ENCODE data around the gene AHCTF1.

Gene AHCTF1

DNA sequence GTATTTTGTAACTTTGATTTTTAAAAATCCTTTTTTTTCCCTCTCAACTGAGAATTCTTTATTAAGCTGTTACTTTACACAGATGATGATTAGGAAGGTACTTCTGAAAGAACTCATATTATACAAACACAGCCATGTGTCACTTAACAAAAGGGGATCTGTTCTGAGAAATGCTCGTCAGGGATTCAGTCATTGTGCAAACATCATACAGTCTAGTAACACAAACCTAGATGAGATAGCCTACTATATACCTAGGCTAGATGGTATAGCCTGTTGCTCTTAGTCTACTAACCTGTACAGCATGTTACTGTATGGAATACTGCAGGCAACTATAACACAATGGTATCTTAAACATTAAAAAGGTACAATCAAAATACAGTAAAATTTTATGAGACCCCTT lies 24.9 kb downstream of the AHCTF1 start:
- no peak overlapping the region for H3K18ac ChIP-seq (ENCODE audit: low read length)
- no peak overlapping the region for H4K8ac ChIP-seq (ENCODE audit: low read depth, low read length)
- no peaks in the 10 kb centered on the region for H3K27me3 ChIP-seq (ENCODE audit: insufficient read depth, low read length)
- H3K4ac ChIP-seq (ENCODE audit: low read depth, low read length): no peak overlapping the region
- no peak overlapping the region for H3K23ac ChIP-seq (ENCODE audit: low read length)
- no peak for DNase-seq
- H2AK5ac ChIP-seq (ENCODE audit: low read length): no peak overlapping the region
- no peak overlapping the region for H3K4me2 ChIP-seq (ENCODE audit: low read length)
- no peak overlapping the region for H3K4me3 ChIP-seq (ENCODE audit: low read depth, low read length)
- WGBS (ENCODE audit: extremely low coverage, insufficient coverage, insufficient read length): no CpG with 5 or more reads among the region's 1 CpG
- H3K79me1 ChIP-seq (ENCODE audit: low read length): no peaks in the 10 kb centered on the region
- no peaks in the 10 kb centered on the region for H3K9me3 ChIP-seq (ENCODE audit: insufficient read depth, low read depth, low read length)
- H3K14ac ChIP-seq (ENCODE audit: low read length): no peak overlapping the region
- H3K4me1 ChIP-seq (ENCODE audit: control insufficient read depth in 1 of 2, insufficient read depth in 2 of 2, low read length in 2 of 2): no peaks in the 10 kb centered on the region
- no peak overlapping the region for H2BK5ac ChIP-seq (ENCODE audit: low read depth, low read length, poor library complexity)
- no peak overlapping the region for H3K9ac ChIP-seq (ENCODE audit: low read length)
- no peaks in the 10 kb centered on the region for H3K79me2 ChIP-seq (ENCODE audit: control insufficient read depth, insufficient read depth, low read length, poor library complexity)
- H4K12ac ChIP-seq (ENCODE audit: low read depth, low read length): no peak overlapping the region
- H2AFZ ChIP-seq (ENCODE audit: insufficient read depth, low read length, poor library complexity): no peak overlapping the region
- H3K36me3 ChIP-seq (ENCODE audit: control insufficient read depth in 1 of 2, insufficient read depth in 2 of 2, low read length in 2 of 2): peaks cover 12 to 28% of the 10 kb centered on the region in 2 experiments
- no peak overlapping the region for H2BK12ac ChIP-seq (ENCODE audit: low read length)
- no peak overlapping the region for H4K91ac ChIP-seq (ENCODE audit: low read depth, low read length)
- H3K27ac ChIP-seq (ENCODE audit: low read depth, low read length): no peak overlapping the region
- no peak overlapping the region for H2BK120ac ChIP-seq (ENCODE audit: insufficient read depth, low read length, poor library complexity)

DNA sequence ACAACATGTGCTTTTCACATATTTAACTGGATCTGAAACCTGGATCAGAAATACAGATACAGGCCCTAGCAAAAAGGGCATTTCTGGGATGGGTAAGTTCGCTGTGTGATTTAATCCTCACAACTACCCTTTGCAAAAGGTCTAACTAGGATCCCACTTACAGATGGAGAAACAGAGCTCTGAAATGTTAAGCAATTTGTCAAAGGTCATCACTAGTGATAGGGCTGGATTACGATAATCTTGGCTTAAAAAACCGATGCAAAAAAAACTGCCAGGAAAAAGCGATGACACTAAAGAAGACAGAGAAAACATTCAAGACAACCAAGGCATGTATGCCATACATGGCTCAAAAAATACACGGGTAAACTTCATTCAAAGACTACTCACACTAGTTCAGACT lies 29.9 kb downstream of the AHCTF1 start:
- no peak overlapping the region for H2BK5ac ChIP-seq (ENCODE audit: low read depth, low read length, poor library complexity)

DNA sequence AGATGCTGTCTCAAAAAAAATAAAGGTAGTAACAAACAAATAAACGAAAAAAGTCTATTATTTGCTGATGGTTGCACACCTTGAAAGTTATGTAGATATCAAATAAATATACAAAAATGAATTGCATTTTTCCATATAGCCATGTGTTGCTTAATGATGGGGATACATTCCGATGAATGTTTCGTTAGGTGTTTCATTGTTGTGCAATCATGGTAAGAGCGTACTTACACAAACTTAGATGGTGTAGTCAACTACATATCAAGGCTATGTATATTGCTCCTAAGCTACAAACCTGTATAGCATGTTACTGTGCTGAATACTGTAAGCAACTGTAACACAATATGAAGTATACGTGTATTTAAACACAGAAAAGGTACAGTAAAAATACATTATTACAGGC lies 34.4 kb downstream of the AHCTF1 start:
- DNase-seq: peak in 1 of 2 donors; percentile 24
- H3K79me2 ChIP-seq (ENCODE audit: control insufficient read depth, insufficient read depth, low read length, poor library complexity): no peaks in the 10 kb centered on the region
- H3K4me3 ChIP-seq (ENCODE audit: low read depth, low read length): no peak overlapping the region
- H3K4me1 ChIP-seq (ENCODE audit: control insufficient read depth in 1 of 2, insufficient read depth in 2 of 2, low read length in 2 of 2): peaks cover 0 to 3% of the 10 kb centered on the region in 2 experiments
- H3K9me3 ChIP-seq (ENCODE audit: insufficient read depth, low read depth, low read length): no peaks in the 10 kb centered on the region
- no peak overlapping the region for H3K4me2 ChIP-seq (ENCODE audit: low read length)
- no peak overlapping the region for H3K23ac ChIP-seq (ENCODE audit: low read length)
- H2AFZ ChIP-seq (ENCODE audit: insufficient read depth, low read length, poor library complexity): no peak overlapping the region
- H3K4ac ChIP-seq (ENCODE audit: low read depth, low read length): no peak overlapping the region
- H3K36me3 ChIP-seq (ENCODE audit: control insufficient read depth in 1 of 2, insufficient read depth in 2 of 2, low read length in 2 of 2): peaks cover 31% of the 10 kb centered on the region in 2 experiments
- no peak overlapping the region for H3K9ac ChIP-seq (ENCODE audit: low read length)
- no peak overlapping the region for H2BK5ac ChIP-seq (ENCODE audit: low read depth, low read length, poor library complexity)
- H3K27me3 ChIP-seq (ENCODE audit: insufficient read depth, low read length): no peaks in the 10 kb centered on the region
- H2BK12ac ChIP-seq (ENCODE audit: low read length): no peak overlapping the region
- H3K18ac ChIP-seq (ENCODE audit: low read length): no peak overlapping the region
- H4K12ac ChIP-seq (ENCODE audit: low read depth, low read length): no peak overlapping the region
- WGBS (ENCODE audit: extremely low coverage, insufficient coverage, insufficient read length): no CpG with 5 or more reads among the region's 5 CpGs
- H4K91ac ChIP-seq (ENCODE audit: low read depth, low read length): no peak overlapping the region
- no peak overlapping the region for H2AK5ac ChIP-seq (ENCODE audit: low read length)
- no peak overlapping the region for H2BK120ac ChIP-seq (ENCODE audit: insufficient read depth, low read length, poor library complexity)
- H4K8ac ChIP-seq (ENCODE audit: low read depth, low read length): no peak overlapping the region
- H3K27ac ChIP-seq (ENCODE audit: low read depth, low read length): no peak overlapping the region
- H3K14ac ChIP-seq (ENCODE audit: low read length): no peak overlapping the region
- no peaks in the 10 kb centered on the region for H3K79me1 ChIP-seq (ENCODE audit: low read length)

More for the DNA sequence above, 29.9 kb downstream of the AHCTF1 start:
- Histone ChIP-seq H2AFZ (ENCODE audit: insufficient read depth, low read length, poor library complexity) (no peak overlapping the region), H2BK12ac (ENCODE audit: low read length) (no peak overlapping the region), H4K8ac (ENCODE audit: low read depth, low read length) (no peak overlapping the region), H4K91ac (ENCODE audit: low read depth, low read length) (no peak overlapping the region), H3K36me3 (ENCODE audit: control insufficient read depth in 1 of 2, insufficient read depth in 2 of 2, low read length in 2 of 2) (peaks cover 28 to 46% of the 10 kb centered on the region in 2 experiments), H2AK5ac (ENCODE audit: low read length) (no peak overlapping the region), H3K4me3 (ENCODE audit: low read depth, low read length) (no peak overlapping the region), H2BK120ac (ENCODE audit: insufficient read depth, low read length, poor library complexity) (no peak overlapping the region), H3K23ac (ENCODE audit: low read length) (no peak overlapping the region), H4K12ac (ENCODE audit: low read depth, low read length) (no peak overlapping the region), H3K27me3 (ENCODE audit: insufficient read depth, low read length) (no peaks in the 10 kb centered on the region), H3K4ac (ENCODE audit: low read depth, low read length) (no peak overlapping the region), H3K9me3 (ENCODE audit: insufficient read depth, low read depth, low read length) (no peaks in the 10 kb centered on the region), H3K79me1 (ENCODE audit: low read length) (no peaks in the 10 kb centered on the region), H3K27ac (ENCODE audit: low read depth, low read length) (no peak overlapping the region), H3K14ac (ENCODE audit: low read length) (no peak overlapping the region), H3K79me2 (ENCODE audit: control insufficient read depth, insufficient read depth, low read length, poor library complexity) (no peaks in the 10 kb centered on the region), H3K9ac (ENCODE audit: low read length) (no peak overlapping the region), H3K4me2 (ENCODE audit: low read length) (no peak overlapping the region), H3K18ac (ENCODE audit: low read length) (no peak overlapping the region), H3K4me1 (ENCODE audit: control insufficient read depth in 1 of 2, insufficient read depth in 2 of 2, low read length in 2 of 2) (peaks cover 0 to 3% of the 10 kb centered on the region in 2 experiments)
- no CpG with 5 or more reads among the region's 5 CpGs for WGBS (ENCODE audit: extremely low coverage, insufficient coverage, insufficient read length)
- DNase-seq: no peak

DNA sequence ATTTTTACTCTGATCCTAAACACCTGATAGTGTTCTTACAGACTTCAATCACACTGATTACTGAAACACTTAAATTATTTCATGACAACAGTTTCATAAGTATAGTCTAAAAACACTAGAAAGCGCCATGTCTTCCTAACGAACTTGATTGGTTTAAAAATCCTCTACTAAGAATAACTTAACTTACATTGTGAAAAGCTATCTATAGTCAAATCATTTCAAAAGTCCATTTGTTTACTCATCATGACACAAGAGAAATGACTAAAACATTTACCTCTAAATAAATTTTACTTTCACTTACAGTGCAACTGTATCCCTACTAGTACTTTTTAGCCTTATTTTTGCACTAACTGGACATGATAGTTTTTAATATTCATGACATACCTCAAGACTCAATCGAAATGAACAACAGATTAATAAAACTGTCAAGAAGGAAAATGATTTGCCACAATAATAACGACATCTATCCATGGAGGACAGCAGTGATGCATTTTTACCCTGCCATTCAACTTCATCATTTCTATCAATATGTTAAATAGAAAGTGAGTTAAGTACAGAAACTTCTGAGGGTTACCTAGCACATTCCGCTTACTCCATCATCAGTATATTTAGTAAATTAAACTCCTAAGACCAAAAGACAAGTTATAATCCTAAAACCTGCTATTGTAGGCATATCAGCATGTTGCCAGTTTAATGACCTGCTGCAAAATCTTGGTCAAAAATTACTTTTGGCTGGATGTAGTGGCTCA lies 38.4 kb downstream of the AHCTF1 start:
- Histone ChIP-seq H2AFZ (ENCODE audit: insufficient read depth, low read length, poor library complexity) (no peak overlapping the region), H3K36me3 (ENCODE audit: control insufficient read depth in 1 of 2, insufficient read depth in 2 of 2, low read length in 2 of 2) (peaks cover 20 to 22% of the 10 kb centered on the region in 2 experiments), H2AK5ac (ENCODE audit: low read length) (no peak overlapping the region), H2BK12ac (ENCODE audit: low read length) (no peak overlapping the region), H3K4me2 (ENCODE audit: low read length) (no peak overlapping the region), H3K4me3 (ENCODE audit: low read depth, low read length) (no peak overlapping the region), H3K18ac (ENCODE audit: low read length) (no peak overlapping the region), H2BK120ac (ENCODE audit: insufficient read depth, low read length, poor library complexity) (no peak overlapping the region), H3K27me3 (ENCODE audit: insufficient read depth, low read length) (no peaks in the 10 kb centered on the region), H4K8ac (ENCODE audit: low read depth, low read length) (no peak overlapping the region), H3K9ac (ENCODE audit: low read length) (no peak overlapping the region), H4K12ac (ENCODE audit: low read depth, low read length) (no peak overlapping the region), H3K27ac (ENCODE audit: low read depth, low read length) (no peak overlapping the region), H3K4me1 (ENCODE audit: control insufficient read depth in 1 of 2, insufficient read depth in 2 of 2, low read length in 2 of 2) (peaks cover 0 to 3% of the 10 kb centered on the region in 2 experiments), H3K9me3 (ENCODE audit: insufficient read depth, low read depth, low read length) (no peaks in the 10 kb centered on the region), H3K4ac (ENCODE audit: low read depth, low read length) (no peak overlapping the region), H3K79me1 (ENCODE audit: low read length) (no peaks in the 10 kb centered on the region), H4K91ac (ENCODE audit: low read depth, low read length) (no peak overlapping the region), H3K14ac (ENCODE audit: low read length) (no peak overlapping the region), H3K79me2 (ENCODE audit: control insufficient read depth, insufficient read depth, low read length, poor library complexity) (no peaks in the 10 kb centered on the region), H2BK5ac (ENCODE audit: low read depth, low read length, poor library complexity) (no peak overlapping the region), H3K23ac (ENCODE audit: low read length) (no peak overlapping the region)
- no CpG with 5 or more reads among the region's 5 CpGs for WGBS (ENCODE audit: extremely low coverage, insufficient coverage, insufficient read length)
- no peak for DNase-seq

All from trophoblast cell (in vitro differentiated cells and primary cell).